NCI-H526 (cell line): ENCODE results near the gene LHFPL3.
"Not testable (repeated sequence)": the region's sequence is repeated elsewhere in the genome, so short reads cannot be mapped to it uniquely, and the experiment has no call there.

Source experiments
- DNase-seq, 2 experiments: peaks; one replicate each; lab custom pipeline; 2025; lab: John Stamatoyannopoulos, UW

The LHFPL3 gene

DNA sequence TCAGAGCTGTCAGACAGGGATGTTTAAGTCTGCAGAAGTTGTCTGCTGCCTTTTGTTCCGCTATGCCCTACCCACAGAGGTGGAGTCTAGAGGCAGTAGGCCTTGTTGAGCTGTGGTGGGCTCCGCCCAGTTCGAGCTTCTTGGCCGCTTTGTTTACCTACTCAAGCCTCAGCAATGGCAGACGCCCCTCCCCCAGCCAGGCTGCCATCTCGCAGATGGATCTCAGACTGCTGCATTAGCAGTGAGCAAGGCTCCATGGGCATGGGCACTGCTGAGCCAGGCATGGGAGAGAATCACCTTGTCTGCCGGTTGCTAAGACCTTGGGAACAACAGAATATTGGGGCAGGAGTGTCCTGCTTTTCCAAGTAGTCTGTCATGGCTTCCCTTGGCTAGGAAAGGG is 267.2 kb downstream of the LHFPL3 start:
- DNase-seq, result not testable (repeated sequence)

DNA sequence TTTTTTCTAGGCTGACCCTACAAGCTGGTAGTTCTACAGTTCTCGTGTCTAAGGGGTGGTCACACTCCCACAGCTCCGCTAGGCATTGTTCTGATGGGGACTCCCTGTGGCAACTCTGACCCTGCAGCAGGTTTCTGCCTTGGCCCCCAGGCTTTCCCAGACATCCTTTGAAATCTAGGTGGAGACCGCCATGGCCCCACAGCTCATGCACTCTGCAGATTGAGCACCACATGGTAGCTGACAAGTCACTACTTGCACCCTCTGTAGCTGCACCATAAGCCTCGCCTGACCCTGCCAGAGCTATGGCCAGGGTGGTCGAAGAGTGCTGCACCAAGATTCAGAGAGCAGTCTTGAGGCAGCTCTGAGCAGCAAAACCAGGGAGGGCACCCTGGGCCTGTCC is 275.6 kb downstream of the LHFPL3 start:
- DNase-seq, result no peak

DNA sequence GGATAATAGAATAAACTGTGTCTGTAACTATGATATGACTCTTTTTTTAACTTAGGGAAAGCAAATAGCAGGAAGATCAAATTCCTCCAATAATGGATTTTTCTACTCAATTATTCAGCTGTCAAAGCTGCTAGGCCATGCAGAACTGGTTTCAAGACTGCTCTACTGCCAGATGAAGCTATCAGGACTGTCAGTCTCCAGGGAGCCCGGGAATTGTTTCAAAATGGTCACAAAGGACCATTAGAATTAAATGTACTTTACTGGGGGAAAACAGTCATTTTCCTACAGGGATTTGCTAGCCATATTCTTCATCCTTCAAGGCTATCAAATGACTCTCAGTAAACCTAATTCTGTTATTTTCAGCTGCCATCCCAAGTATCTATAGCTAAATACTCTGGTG is 276.3 kb downstream of the LHFPL3 start:
- no peak for DNase-seq

DNA sequence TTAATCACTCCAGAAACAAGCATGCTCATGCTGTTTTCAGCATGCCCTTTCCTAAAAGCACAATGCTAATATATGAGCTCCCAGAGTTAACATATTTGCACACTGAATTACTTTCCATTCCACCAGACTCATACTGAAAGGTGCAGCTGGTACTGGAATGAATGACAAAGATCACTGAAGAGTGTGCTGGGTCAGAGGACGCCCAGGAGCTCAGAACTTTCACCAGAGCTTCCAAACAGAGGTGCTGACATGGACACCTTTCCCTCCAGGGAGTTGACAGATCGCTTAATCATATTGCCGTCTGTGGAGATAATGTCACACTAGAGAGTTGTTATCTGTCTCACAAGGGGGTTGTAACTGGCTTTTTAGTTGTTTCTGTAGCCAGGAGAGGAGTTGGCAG is 292.9 kb downstream of the LHFPL3 start:
- DNase-seq, result no peak

DNA sequence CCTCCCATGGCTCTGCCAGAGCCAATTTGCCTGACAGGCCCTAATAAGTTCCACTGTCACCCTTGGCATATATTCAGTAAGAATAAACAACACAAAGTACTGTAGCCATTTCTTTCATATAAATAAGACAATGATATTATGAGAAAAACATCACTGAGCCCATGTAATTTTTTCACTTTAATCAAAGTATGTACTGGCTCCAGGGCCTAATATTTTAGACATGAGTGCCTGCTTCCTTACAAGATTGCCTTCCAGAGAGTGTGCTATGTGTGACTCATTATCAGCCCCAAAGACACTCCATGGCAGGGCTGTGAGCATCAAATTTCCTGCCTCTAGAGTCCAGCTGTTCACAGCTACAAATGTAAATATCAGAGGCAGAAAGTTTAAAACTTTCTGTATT is 297.6 kb downstream of the LHFPL3 start:
- DNase-seq, result no peak

DNA sequence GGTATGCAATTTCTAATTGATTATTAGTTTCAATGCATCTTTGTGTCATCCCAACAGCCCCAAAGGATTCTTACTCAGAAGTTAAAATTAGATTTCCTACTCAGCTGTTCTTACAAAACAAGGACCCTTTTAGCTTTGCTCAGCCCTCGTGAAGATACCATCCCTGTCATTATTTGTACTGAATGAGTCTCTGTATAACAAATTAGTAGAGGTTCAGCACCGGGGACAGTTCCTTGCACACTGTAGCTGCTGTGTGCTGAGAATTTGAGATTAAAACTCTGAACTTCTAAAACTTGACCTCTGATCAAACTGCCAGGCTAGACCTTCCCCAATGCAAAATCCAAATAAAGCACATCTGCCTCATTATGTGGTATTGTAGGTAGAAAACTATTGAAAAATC is 299.1 kb downstream of the LHFPL3 start:
- no peak for DNase-seq

DNA sequence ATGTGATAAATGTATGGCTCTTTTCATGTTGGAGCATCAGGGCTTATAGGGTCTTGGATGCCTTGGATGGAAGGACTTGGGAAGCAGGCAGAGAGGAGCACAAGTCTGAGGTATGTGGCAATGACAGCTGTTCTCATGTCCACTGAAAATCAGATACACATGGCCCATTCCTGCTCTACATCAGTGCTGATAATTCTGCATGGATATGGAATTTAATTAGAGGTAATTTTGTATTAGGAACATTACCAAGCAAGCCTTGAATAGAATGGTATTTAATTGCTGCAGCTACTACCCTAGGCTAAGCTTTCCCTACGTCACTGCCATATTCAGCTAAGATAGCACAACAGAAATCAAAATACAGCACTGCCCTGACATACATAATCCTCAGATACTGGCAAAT is 299.6 kb downstream of the LHFPL3 start:
- no peak for DNase-seq

DNA sequence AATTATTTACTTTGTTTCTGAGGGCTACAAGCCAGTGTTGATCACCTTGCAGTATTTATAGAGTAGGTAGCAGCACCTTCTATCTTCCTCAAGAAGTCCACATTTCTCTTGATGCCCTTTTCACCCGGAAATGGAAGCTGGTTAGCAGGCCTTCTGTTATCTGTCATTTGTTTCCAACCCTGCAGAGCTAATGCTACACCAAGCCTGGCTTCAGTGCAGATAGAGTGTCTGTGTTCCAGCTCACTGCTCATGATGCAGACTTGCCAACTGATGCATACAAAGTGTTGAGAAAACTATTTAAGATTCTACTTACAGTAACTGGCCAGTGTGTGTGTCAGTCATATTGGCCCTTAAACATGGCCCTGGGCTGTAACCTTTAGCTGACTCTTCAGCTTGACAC is 301.0 kb downstream of the LHFPL3 start:
- DNase-seq, result peak in 1 of 2 experiments; percentile 20

DNA sequence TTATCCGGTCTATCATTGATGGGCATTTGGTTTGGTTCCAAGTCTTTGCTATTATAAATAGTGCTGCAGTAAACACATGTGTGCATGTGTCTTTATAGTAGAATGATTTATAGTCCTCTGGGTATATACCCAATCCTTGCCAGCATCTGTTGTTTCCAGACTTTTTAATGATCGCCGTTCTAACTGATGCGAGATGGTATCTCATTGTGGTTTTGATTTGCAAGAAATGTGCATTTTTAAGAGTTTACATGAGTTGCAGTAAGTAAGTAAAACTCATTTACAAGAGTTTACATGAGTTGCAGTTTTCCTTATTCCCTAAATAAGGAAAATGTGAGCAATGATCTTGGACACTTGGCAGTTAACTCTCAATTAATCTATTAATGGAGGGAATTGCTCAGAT is 312.1 kb downstream of the LHFPL3 start:
- DNase-seq, result no peak

DNA sequence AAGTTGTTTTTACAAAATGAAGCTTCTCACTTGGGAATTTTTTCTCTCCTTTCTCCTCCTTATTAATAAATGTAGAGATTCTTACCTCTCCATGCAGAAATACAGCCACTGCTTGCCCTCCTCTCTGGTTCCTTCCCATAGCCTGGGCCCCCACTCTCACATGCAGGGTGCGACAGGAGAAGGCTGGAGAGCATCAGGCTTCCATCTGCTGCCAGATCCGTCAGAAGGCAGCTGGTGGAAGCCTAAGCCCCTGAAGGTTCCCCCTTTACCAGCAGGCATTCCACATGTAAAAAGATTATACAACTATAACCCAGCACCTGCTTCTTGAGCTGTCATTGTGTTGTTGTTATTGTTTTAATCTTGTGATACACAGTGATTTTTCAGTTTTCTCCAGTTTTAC is 314.2 kb downstream of the LHFPL3 start:
- DNase-seq, result no peak

DNA sequence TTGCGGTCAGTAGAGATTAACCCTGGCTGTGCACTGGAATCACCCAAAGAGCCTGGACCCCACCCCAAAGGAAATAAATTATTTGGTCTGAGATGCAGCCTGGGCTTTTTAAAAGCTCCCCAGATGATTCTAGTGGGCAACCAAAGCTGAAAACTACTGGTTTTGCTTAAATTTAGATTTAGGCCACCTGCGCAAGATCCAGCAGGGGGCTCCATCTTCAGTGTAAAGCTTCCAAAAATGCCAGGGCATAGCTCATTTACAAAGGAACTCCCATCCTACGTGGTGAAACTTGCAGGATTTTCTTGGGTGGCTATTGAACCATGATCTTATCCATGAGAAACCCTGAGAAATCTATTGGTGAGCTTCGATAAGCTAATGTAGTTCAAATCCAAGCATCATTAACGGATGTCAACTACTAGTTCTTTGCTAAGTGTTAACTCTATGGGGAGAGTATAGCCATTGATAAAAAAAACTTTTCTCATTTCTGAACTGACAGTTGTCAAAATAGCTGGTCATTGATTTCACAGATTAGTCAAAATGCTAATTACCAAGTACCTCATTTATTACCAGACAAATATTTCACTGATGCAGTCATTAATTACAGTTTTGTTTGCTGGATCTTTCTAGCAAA is 315.3 kb downstream of the LHFPL3 start:
- DNase-seq, result peak in 1 of 2 experiments; percentile 58

DNA sequence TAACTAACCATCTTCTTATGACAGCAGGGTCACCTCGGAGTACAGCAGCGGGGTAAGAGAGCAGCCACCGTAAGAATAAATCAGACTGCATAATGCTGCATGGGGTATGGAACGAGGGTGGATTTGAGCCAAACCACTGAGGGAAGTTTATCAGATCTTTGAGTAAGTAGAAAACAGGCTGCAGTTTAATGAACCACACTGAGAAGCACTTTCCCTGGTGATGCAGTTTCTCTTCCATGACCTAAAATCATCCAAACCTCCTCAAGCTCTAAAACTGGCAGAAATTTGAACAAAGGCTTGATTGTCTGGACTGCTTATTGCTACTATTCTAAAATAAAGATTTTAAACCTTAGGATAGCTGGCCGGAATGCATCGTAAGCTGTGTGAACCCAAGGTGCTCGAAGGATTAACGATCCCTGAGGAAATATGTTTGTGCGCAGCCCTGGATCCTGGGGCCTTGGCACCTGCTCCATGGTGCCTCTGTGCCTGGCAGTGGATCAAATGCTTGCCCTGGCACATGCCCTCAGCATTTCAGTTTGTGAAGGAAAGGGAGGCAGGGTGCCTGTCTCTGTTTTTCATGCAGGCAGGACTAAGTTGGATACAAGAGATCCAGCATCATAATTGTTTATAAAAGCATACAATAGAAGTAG is 322.7 kb downstream of the LHFPL3 start:
- no peak for DNase-seq

DNA sequence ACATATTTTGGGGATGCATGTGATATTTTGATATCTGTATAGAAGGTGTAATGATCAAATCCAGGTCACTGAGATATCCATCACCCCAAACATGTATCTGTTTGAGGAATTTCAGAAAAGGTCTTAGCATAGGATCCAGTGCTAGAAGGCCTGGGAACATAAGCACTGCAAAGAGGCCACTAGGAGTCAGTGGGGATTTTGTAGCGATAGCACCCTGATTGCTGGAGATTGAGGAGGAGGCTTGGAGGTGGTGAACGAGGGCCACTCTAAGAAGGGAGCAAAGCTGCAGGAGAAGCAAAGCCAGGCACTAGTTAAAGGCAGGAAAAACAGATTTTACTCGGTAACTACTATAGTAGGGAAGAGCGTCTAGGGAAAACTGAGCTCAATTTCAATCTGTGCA is 324.0 kb downstream of the LHFPL3 start:
- no peak for DNase-seq

DNA sequence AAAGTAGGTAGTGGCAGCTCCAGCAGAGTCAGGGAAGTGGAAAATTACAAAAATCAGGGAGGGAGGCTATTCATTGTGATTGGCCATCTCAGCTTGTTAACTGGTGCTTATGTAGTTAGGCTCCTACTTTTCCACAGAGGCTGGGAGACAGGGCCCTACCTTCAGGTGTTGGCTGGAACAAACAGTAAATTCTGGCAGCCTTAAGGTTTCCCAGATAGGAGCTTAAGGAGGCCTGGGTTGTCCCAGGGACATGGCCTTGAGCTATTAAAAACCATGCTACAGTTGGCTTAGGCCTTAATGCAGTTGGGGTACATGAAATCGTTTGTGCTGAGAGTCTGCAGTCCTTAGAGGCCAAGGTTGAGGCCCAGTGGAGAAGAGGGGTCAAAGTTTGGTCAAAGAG is 324.5 kb downstream of the LHFPL3 start:
- no peak for DNase-seq

DNA sequence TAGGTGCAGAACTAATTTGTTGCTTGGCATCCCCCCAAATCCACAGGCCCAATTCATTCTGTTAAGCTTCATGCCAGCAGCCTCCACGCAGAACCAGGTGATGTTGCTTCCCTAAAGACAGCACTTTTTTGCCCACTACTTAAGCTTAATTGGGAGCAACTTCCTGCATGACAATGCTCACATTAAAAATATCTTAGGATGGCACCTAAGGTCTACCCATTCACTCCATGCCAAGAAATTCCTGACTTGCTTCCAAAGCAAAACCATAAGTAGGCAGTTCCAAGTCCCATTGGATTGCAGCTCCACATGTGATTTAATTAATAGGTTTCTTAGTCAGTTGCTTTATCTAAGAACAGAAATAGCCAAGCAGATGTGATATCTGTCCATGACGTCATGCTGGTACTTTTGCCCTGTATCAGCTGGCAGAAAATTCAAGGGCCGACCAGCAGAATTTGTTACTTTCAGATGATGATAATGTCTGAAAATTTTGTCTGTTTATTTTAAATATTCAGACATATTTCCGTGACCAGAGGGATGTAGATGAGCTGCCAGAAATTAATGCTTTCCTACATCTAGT is 325.5 kb downstream of the LHFPL3 start:
- no peak for DNase-seq

DNA sequence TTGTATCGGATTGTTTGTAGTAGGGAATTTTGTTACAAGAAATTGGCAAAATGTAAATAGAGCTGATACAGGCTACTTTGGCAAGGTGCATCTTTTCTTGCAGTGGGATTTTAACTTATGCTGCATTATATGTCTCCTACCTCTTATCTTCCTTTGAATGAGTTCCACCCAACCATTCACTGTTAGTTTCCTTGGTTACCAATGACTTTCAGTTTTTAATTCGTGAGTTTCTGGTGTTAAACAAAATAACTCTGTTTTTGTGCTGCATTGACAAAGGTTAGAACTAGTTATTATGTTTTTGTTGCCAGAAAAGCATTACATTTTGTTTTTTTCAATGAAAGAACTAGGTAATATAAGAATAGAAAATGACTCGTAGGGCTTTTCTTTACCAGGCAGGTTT is 327.2 kb downstream of the LHFPL3 start:
- no peak for DNase-seq

DNA sequence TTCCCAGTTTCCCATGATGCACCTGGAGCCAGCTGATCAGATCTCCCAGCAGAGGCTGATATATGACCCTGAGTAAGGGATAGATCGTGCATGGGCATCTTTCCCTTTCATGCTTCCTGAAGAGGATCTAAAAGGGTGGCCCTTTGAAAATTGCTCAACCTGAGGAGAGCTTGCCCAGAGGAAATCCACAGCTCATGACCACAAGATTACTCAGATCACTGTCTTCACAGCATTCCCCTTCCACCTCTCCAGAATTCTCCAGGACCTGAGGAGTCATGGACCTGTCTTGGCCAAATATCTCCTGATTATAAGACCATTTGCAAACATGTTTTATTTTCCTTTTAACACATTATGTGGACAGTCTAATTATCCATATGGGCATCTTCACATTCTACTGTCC is 328.1 kb downstream of the LHFPL3 start:
- no peak for DNase-seq

DNA sequence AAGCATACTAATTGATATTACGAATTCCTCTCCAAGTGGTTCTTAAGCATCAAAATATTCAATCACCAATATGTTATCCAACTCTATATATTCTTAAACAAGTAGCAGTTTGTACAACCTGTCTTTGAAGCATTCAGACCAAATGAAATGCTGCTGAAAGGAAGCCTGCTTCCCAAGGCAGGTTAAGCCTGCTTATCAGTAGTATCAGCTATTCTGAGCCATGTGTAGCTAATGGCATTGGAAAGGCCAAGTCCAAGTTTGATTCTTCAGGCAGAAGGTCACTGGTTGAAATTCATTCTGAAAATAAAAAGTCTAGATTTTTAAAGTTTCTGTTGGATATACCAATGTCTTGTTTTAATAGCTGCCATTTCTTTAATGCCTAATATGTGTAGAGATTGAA is 328.7 kb downstream of the LHFPL3 start:
- no peak for DNase-seq

DNA sequence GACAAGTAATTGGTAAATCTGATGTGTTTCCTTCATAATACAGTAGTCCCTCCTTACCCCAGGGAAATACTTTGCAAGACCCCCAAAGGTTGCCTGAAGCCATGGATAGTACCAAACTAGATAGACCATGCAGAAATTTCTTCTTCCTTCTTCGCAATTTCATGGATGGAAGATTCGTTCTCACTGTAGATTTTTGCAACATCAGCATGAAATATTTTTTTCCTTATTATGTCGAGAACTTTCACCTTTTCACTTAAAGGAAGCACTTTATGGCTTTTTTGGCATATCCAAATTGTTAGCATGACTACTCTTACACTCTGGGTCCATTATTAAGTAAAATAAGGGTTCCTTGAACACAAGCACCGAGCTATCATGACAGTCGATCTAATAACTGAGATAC is 333.2 kb downstream of the LHFPL3 start:
- DNase-seq, result no peak

DNA sequence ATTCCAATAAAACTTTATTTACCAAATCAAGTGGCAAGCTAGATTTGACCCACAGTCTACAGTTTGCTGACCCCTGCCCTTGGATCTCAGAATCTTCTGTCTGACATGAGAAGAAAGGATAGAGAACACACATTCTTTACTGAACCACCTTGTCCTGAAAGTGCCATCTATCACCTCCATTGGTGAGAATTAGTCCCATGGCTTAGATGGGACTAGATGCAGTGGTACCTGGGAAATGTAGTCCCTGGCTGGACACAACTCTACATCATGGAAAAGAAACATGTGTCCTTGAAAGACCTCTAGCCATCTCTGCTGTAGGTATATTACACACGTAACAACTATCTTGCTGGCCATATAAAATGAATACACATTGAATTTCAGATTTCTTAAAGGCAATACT is 336.2 kb downstream of the LHFPL3 start:
- DNase-seq, result peak in 1 of 2 experiments; percentile 14

DNA sequence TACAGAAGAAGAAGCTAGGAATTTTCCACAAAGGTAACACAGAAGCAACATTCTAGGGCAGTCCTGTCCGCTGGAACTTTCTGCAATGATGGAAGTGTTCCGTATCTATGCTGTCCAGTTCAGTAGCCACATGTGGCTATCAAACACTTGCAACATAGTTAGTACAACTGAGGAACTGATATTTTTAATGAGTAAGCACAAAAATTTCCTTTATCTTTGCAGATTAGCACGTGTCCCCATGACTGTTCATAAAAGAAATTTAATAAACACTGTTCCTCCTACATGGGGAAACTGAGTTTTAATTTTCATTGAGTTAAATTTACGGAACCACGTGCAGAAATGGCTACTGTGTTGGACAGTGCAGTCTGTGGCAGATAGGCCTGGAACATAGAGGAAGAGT is 349.2 kb downstream of the LHFPL3 start:
- DNase-seq, result no peak

DNA sequence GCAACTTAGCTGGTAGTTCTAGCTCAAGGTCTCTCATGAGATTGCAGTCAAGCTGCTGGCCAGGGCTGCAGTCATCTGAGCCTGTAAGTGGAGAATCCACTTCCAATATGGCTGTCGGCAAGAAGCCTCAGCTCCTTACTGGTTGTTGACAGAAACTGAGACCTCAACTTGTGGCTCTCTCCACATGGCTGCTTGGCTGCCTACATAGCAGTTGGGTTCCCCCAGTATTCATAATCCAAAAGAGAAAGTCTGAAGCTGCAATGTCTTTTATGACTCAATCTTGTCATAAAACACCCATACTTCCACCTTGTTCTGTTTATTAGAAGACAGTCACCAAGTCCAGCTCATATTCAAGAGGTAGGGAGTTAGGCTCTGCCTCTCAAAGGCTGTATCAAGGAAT is 350.7 kb downstream of the LHFPL3 start:
- DNase-seq, result no peak

DNA sequence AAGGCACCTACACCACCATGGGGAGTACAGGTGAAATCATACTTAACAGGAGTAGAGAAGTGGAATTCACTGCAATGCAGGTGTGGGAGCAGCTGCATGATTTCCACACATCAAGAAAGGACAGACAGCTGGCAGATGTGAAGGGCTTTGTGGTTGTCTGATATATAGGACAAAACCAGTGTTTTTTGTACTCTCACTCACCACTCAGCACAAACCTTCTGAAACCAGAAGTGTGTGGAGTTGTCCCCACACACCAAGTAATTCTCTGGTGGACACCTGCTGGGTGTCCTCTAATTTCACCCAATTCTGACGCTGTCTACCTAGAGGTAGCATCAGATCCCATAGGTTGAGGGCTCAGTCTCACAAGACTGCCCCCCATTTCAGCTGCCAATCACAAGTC is 357.9 kb downstream of the LHFPL3 start:
- no peak for DNase-seq

DNA sequence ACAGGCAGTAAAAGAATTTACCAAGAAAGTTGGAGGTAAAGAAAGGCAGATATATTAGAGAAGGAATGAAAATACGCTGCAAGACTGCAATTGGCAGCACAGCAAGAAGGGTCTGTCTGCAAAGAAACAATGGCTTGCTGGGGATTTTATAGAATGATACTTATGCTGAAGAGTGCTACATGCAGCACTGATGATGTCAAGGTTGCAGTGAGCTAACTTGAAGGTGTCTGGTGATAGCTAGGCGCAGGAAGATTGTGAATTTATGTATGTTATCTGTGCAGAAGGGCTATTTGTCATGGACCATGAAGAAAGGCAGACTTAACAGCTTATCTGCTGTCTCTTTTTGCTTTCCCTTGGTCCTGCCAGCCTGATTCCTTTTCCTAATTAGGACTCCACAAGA is 366.3 kb downstream of the LHFPL3 start:
- no peak for DNase-seq
